HG03457 (cell line): Measurements from ENCODE around the gene IMPG2.

ENCODE experiments used
- ATAC-seq: cut with Tn5 transposase; IDR thresholded peaks from one replicate; pipeline ENCODE4 v1.9.1; 2021; ENCODE audit warnings: moderate number of reproducible peaks; ENCODE audit not compliant: unreplicated experiment

The IMPG2 gene

DNA sequence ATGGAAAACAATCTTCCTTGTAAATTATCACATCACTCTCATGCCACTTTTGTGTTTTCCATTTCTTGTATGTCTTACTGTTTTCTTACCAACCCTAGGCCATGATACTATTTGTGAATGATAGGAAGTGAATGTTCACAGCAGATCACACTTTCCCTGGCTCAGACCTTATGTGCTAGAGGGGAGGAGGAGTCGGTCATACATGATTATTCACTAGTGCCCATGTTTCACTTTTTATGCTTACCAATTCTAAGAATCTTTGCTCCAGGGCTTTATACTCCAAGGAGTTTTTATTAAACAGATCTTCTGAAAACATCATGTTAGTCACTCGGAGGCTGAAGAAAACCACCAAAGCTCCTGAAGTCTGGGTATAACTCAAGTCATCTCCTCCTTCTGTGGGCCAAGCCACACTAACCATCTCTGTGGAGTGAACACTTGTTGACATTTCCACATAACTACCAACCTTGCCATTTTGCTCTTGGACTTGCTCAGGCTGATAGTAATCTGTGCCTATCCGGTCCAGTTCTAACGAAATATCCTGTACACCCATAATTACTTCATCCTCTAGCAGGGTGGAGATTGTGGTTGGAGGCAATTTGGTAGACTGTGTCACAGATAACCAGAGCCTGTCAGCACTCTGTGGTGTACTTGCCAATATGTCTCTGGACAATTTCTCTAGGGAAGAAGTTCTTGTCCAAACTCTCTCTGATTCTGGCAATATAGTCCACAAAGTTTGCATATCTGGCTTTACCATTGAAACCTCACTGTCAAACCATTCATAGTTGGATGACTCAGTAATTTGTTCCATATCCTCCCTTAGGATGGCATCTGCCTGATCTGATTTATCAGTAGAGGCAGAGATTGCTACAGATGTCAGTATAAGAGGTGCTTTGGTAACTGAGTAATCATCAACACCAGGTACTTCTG, 76.8 kb downstream of the IMPG2 start:
- no peak for ATAC-seq

DNA sequence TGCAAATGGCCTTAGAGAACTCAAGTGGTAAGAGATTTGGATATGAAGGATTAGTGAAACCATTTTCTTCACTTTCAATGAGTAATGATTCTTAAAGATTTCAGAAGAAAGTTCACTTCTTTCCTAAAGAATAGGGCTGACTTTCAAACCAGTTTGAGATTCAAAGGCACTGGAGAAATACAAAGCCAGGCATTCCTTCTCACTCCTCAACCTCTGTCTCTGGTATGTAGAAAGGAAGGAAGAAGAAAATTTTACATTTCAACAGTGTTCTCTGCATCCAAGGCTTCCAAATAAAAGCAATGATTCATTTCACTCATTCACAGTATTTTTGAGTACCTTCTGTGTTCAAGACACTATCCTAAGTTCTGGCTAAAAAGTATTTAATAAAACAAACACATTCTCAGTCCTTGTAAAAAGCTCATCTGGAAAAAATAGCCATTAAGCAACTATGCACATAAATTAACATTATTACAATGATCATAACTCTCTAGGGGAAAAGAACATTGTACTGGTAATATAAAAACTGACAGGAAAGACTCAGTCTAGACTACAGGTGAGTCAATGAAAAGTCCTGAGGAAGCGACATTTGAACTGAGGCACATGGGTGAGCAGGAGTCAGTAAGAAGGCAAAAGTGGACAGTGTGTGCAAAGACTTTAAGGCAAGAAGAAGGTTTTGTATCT, 79.5 kb downstream of the IMPG2 start:
- ATAC-seq = no peak

DNA sequence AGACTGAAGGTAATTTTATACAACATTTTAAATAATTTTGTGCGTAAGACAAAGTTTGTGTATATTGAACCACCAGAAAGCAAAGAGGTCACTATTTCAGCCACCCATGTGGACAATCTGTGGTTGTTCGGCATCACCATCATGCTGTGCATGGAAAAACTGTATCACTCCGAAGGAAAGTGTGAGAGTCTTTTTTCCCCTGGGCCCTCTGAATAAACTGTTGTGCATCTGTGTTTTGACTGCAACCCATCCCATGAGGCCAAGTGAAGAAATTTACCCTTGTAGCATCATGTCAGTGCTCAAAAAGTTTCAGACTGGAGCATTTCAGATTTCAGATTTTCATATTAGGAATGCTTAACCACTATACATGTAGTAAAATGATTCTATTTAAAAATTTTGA, 85.3 kb downstream of the IMPG2 start:
- no peak for ATAC-seq

DNA sequence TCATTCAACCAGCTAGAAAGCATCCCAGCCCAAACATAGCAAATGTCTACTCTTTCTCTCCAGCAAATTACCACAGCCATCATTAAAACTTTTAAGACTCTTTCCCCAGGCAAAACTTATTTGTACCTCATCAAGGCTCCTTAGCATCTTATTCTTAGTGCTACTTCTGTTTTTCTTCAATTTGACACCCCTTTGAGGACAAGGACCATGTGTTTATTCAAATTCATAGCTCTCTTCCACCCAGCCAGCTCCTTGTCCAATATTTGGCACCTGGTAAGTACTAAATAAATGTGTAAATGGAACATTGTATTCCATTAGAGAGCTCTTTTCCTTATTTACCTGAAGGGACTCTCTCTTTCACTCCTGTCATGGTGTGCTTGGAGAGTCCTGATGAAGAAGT, 89.8 kb downstream of the IMPG2 start:
- no peak for ATAC-seq

DNA sequence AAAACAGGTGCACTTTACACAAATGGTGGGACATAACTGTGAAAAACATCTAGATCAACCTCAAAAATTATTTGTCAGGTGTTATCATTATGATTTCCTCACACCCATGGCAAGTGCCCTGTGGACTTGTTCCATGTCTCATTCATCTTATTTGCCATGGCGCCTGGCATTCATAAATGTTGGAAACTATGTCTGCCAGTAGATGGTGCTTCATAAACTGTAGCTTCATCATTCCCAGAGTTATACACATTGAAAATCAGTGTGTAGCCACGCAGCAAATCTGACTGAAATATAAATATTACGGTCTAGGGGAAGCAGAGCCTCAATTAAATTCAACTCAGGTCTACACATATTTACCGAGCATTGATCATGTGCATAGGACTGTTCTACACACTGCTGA, 90.7 kb downstream of the IMPG2 start:
- ATAC-seq = no peak

DNA sequence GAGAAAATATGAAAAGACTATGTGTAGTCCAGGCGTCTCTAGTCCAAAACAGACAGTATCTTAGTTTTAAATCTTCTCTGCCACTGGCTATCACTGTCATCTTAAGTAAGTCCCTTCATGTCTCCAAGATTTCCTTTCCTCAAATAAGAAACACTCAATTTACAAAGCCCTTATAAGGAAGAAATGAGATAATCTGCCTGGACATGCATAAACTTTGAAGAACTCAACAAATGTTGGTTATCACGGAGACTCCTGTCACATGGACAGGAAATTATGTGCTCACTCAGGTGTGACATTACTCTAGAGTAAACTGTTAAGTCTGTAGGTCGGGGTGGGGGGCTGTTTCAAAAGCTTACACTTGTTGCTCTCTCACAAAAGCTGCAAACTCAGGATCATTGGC, 91.9 kb downstream of the IMPG2 start:
- ATAC-seq = no peak

DNA sequence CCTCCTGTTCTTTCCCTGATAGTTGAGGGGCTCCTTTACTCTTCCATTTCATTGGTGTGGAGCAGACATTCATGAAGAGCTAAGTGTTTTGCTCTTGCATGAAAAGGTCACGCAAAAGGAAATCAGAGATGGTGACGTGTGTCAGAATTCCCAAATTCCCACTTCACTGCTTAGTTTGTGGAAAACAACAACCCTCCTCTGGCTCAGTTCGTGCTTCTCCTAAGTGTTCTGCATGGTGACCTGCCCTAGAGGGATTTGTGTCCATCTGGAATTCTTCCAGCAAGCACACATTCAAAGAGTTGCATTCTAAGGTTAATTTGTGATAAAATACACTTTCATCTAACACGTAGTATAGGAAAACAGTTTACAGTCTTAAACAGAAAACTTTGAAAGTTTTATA, 95.6 kb downstream of the IMPG2 start:
- ATAC-seq = no peak

DNA sequence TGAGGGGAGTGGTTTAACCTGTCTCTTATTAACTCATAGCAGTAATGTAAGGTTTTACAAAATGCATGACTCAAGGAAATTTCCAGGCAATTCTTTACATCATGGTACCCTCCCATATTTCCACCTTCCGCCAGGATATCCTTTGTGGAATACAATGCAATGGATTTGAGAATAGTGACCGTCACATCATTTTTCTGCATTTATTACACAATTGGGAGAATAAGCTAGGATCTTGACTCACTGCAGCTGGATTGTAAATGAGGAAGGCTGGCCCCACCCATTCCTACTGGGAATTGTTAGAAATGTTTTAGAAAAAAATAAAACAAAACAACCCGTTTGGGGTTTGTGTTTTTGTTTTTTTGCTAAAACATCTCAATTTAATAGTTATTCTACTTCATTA, 97.4 kb downstream of the IMPG2 start:
- no peak for ATAC-seq

DNA sequence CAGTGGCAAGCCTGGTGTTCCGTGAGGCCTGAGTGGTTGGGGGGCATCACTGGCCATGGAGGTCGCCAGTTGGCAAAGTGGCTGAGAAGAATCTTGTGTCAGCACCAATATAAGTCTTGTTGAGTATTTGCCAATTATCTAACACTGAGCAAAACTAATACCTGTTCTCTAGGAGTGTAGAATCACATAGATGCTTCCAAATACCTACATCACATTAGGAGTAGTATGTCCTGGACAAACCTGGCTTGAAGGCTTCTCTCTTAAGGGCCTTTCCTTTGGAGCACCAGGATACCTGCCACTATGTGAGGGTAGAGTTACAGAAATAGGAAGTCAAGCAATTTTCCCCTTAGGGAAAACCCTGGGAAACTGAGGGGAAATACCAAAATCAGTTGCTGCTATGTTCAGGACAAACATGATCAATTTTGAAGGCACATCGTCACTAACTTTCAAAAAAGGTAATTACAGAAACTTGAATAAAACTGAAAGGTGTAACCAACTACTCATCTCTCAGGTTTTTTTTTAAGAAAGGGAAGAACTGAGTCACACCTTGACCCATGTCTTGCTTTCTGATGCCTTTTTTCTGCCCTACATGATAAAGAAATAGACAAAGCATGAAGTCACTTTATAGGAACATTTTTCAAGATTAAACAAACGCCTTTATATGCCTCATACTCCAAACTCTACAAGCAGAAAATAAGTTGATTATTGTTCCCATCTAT, 100.4 kb downstream of the IMPG2 start:
- no peak for ATAC-seq

DNA sequence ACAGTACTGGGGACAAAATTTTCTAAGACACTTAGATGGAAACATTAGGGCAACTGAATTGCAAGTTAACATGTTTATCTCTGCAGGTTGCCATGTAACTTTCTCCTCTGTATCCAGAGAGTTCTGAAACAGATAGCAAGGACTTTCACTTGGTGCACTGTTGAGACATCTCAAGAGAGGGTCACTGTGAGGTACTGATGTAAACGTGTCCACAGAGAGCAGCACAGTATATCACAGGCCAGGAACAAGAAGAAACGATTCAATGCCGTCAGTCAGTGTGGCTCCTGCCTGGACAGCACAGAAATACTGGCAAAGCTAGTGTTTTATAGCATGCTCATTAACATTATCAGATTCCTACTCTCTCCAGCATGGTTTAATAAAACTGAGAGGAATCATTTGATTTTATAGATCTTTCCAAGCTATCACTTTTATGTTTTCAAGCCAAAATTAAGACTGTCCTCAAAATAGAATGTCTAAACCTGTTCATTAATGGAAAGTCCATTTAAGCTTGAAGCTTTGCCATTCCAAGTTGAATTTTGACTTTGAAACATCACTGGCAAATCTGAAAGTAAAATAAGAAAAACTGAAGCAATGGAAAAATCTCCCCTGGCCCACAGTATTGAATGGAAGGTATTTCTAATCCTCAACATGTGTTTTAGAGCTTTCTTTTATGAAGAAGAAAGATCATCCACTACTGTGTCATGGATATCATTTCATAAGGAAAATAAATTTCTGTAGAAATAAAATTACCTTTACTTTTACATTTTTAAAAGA, 102.7 kb downstream of the IMPG2 start:
- ATAC-seq = no peak

DNA sequence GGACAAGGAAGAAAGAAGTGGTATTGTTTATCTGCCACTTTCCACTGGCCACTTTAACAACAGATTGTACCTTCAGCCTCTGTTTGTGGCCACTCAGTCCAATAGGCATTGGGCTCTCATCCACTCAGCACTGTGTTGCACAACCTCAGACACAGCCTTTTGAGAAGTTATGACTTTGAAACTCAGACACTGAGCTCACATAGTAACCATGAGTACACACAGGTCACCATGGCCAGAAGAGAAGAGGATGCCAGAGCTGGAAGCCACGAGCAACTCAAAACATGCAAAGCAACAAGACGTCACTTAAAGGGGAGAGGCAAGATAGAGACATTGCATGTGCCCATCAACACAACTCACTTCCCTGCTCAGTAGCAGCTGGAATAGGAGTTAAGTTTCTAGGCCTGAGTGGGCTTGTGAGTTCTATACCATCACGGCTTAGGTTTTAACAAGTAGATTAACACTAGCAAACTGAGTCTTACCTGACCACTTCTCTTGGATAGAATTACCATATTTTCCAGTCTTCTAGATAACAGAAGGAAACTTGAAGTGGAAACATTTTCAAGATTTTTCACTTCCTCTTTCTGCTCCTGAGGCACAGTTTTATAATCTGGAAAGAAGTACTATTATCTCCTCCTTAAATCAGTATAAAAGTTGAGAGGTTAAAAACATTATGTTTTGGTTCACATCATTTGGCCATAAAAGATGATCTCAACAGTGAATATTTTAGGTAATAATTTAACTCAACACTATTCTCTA, 103.5 kb downstream of the IMPG2 start:
- ATAC-seq = no peak

DNA sequence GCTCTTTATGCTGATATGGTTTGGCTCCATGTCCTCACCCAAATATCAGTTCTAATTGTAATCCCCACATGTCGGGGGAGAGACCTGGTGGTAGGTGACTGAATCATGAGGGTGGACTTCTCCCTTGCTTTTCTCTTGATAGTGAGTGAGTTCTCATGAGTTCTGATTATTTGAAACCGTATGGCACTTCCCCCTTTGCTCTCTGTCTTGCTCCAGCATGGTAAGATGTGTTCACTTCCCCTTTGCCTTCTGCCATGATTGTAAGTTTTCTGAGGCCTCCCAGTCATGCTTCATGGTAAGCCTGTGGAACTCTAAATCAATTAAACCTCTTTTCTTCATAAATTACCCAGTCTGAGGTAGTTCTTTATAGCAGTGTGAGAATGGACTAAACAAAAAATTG, 107.6 kb downstream of the IMPG2 start:
- no peak for ATAC-seq

DNA sequence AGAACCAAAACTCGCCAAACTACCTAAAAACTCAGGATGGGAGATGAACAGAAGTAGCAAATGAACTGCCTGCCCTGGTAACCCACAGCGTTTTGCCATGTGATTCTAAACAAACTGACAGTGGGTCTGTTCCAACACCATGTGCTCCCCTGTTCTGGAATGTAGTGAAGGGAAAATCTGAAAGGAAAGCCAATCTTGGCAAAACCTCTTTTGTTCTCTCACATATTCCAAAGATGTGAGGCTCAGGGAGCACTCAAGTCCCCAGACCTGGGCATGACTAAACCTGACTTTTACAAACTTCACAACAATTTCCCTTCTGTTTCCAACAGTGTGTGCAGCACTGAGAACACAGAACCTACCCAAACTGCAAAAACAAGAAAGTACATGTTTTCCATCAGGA, 116.1 kb downstream of the IMPG2 start:
- no peak for ATAC-seq

DNA sequence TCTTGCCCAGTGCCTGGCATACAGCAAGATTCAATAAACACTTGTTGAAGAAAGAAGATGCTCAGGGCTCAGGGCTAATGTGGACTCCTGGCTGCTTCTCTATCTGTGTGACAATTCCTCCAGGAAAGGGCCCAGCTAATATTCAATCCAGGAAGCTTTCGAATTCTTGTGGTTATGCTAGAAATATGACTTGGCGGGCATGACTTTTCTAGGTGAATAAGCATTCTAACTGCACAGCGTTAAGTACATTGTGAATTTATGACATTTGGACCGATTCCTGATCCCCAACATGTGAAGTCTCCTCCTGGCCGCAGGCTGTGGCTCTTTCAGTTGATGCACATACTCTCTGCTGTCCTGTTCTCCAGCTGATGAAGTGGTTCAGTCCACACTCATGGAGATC, 117.0 kb downstream of the IMPG2 start:
- ATAC-seq = no peak

DNA sequence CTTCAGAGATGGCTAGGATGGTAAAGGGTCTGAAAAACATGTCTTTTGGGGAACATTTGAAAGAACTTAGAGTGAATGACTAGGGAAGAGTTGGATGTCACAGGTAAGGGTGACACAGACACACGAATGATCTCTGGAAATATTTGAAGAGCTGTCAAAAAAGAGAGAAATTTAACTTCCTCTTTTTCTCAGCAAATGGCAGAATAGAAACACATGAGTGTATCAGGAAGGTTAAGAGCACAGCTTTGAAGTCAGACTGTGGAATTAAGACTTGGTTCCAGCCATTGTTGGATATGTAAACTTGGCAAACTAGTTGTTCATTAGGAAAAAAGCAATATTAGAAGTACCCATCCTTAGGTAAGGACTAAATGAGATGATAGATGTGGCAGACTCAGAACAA, 117.7 kb downstream of the IMPG2 start:
- ATAC-seq = no peak

DNA sequence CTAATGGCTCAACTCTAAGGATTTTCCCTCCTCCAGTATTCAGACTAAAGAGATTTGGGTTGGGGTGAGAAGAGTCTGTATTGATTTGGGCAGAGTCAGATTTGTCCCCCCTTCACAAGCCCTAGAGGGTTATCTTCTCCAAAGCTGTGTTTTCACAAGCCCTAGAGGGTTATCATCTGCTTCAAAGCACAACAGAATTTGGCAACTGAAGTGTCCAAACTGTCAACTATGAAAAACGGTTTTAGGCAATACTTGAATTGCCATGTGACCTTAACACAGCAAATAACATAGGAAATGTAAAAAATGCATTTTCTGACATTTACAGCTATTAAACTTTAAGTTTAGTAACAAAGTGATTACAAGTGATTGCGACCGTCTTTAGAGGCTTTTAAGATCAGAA, 119.9 kb downstream of the IMPG2 start:
- no peak for ATAC-seq

DNA sequence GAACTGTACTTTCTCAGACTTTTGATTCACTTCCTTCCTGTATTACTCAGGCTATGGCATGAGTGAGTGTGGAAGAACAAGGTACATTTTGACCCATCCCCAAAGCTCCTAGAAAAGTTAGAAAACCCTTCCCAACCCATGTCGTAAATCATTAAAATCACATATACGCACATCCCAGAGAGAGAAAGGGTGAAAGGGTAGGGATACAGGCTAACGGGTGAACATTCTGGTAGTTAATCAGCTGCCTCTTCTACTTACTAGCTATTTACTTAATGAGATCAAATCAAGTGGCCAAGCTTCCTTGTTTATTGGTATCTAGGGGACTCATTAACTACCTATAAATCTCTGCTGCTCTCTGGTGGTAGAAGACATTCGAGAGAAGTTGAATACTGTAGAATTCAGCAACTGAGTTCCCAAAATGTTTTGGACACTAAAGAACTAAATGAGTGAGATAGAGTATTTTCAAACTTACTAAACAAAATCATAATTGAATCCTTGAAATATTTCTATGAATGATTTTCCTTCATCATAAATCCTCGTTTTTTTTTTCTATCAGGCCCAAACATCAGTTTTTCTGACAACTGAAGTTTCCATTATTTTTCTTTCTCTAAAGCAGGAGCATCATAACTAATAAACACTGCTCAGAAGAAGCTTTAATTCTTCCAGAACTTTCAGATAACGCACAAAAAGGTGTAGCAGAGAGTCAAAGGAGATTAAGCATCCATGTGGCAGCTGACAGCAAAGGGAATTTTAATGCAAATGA, 124.2 kb downstream of the IMPG2 start:
- ATAC-seq = no peak

DNA sequence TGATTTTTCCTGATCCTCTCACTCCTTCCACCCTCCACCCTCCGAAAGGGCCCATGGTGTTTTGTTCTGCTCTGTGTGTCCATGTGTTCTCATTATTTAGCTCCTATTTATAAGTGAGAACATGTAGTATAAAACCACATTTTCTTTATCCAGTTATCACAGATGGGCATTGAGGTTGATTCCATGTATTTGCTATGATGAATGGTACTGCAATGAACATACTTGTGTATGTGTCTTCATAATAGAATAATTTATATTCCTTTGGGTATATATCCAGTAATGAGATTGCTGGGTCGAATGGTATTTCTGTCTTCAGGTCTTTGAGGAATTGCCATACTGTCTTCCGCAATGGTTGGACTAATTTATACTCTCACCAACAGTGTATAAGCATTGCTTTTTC, 126.0 kb downstream of the IMPG2 start:
- ATAC-seq = no peak

DNA sequence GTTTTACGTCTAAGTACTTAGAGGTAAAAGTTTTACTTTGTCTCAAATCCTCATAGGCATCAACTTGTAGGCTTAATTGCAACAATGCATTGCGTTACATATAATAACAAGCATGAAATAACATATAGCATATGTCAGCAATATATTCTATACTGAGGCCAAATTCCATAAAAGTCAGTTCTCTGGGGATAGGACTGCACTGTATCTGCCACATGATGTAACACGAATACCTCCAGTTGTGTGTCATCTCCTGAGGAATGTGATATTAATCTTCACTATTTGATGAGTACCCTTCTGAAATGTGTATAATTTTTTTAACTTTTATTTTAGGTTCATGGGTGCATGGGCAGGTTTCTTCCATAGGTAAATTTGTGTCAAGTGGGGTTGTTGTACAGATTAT, 126.4 kb downstream of the IMPG2 start:
- no peak for ATAC-seq

DNA sequence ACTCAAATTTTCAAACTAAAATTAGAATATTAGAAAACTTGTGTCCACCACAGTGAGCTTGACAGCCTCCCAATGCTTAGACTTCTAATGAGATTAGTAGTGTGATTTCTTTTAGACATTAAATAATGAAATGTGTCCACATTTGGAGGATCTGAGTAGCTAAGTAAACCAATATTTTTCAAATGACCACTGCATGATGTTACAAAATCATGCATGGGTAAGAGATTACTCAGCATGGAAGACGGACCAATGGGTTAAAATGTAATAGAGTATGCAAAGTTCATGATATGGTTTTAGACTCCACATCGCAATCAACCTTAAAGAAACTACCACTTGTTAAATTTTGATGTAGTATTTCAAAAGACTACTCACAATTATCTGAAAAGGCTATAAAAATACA, 130.6 kb downstream of the IMPG2 start:
- no peak for ATAC-seq
